Muscle layer of duodenum (tissue), 2 donors: ENCODE results near the gene PHACTR1.

ENCODE experiments used
- H3K27ac ChIP-seq: one replicate; pipeline ENCODE4 v1.7.0; 2013; ENCODE audit warnings: mild to moderate bottlenecking, low read length
- H3K27me3 ChIP-seq: one replicate; pipeline ENCODE4 v1.7.0; 2013; ENCODE audit warnings: low read depth, mild to moderate bottlenecking, control low read depth, low read length
- H3K36me3 ChIP-seq, 2 donors: one replicate each; pipeline ENCODE4 v1.7.0; 2013; ENCODE audit warnings: low read length in 2 of 2, control low read depth in 1 of 2, mild to moderate bottlenecking in 1 of 2; ENCODE audit not compliant: insufficient read depth in 2 of 2, control insufficient read depth in 1 of 2
- H3K4me1 ChIP-seq, 2 donors: one replicate each; pipeline ENCODE4 v1.7.0; 2013; ENCODE audit warnings: low read length in 2 of 2, mild to moderate bottlenecking in 2 of 2, control low read depth in 1 of 2, moderate library complexity in 1 of 2; ENCODE audit not compliant: insufficient read depth in 2 of 2, control insufficient read depth in 1 of 2
- H3K4me3 ChIP-seq, 2 donors: one replicate each; pipeline ENCODE4 v1.7.0; 2013; ENCODE audit warnings: low read length in 2 of 2, low read depth in 1 of 2, mild to moderate bottlenecking in 1 of 2
- H3K9me3 ChIP-seq, 2 donors: one replicate each; pipeline ENCODE4 v1.7.0; 2013; ENCODE audit warnings: low read length in 2 of 2, control low read depth in 1 of 2, mild to moderate bottlenecking in 1 of 2; ENCODE audit not compliant: control insufficient read depth in 1 of 2
- donor health status: healthy.

Gene PHACTR1

DNA sequence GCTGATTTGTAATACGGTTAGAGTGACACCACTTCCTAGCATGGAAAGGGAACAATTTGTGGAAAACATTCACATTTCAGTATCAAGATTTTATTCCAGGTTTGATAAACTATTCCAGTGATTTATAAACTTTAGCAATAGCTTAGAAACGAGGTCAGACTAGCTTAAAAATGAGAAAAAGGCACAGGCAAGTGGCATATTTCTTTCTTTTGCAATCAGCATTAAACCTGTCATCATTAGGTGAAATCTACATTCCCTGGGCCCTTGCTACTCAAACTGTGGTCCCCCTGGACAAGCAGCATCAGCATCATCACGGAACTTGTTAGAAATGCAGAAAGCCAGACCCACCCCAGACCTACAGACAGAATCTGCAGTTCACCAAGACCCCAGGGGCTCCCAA lies 581.9 kb downstream of the PHACTR1 start:
- H3K27ac ChIP-seq = no peak overlapping the region
- no peak overlapping the region for H3K4me3 ChIP-seq
- no peaks in the 10 kb centered on the region for H3K27me3 ChIP-seq
- peaks cover 24 to 31% of the 10 kb centered on the region in 2 donors for H3K36me3 ChIP-seq
- H3K9me3 ChIP-seq = no peaks in the 10 kb centered on the region
- H3K4me1 ChIP-seq = peaks cover 6 to 15% of the 10 kb centered on the region in 2 donors

DNA sequence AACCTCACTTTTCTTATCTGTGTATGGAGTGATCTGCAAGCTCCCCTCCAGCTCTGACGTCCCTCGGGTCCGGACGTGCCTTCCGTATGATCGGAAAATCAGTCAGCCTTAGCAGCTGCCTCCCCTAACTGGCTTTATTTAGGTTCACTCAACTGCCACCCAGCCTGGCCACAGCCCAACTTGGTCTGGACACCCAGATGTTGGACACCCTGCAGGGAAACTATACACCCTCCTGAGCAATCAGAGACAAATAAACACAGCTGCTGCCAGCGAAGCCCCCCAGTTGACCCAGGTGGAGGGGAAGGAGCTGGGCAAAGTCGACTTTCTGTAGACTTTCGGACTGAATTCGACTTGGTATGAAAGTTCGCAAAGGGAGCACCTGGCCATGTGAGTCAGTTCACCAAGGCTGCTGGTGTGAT lies 582.8 kb downstream of the PHACTR1 start:
- H3K36me3 ChIP-seq = peaks cover 16 to 25% of the 10 kb centered on the region in 2 donors
- H3K4me1 ChIP-seq = peaks cover 6 to 23% of the 10 kb centered on the region in 2 donors
- H3K4me3 ChIP-seq = no peak overlapping the region
- H3K27ac ChIP-seq = no peak overlapping the region
- no peaks in the 10 kb centered on the region for H3K9me3 ChIP-seq
- H3K27me3 ChIP-seq = no peaks in the 10 kb centered on the region

DNA sequence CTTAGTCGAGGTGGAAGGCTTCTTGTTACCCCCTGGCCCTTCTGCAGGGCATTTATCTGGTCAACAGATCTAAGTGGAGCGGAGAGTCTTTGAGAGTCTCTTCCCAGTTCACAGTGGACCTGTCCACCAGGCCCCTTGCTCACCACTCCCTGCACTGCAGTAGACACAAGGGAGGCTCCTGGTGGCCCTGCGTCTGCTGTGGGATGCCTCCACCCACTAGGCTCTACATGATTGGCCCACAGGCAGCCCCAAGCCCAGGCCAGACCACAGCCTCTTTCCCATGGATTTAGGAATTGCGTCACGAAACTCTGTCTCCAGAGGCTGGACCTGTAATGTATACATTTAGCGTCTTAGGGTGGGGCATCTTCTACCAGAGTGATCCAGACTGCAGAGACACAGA lies 583.4 kb downstream of the PHACTR1 start:
- peaks cover 6 to 25% of the 10 kb centered on the region in 2 donors for H3K4me1 ChIP-seq
- peaks cover 12 to 22% of the 10 kb centered on the region in 2 donors for H3K36me3 ChIP-seq
- H3K27me3 ChIP-seq = no peaks in the 10 kb centered on the region
- no peaks in the 10 kb centered on the region for H3K9me3 ChIP-seq
- H3K27ac ChIP-seq = no peak overlapping the region
- no peak overlapping the region for H3K4me3 ChIP-seq

DNA sequence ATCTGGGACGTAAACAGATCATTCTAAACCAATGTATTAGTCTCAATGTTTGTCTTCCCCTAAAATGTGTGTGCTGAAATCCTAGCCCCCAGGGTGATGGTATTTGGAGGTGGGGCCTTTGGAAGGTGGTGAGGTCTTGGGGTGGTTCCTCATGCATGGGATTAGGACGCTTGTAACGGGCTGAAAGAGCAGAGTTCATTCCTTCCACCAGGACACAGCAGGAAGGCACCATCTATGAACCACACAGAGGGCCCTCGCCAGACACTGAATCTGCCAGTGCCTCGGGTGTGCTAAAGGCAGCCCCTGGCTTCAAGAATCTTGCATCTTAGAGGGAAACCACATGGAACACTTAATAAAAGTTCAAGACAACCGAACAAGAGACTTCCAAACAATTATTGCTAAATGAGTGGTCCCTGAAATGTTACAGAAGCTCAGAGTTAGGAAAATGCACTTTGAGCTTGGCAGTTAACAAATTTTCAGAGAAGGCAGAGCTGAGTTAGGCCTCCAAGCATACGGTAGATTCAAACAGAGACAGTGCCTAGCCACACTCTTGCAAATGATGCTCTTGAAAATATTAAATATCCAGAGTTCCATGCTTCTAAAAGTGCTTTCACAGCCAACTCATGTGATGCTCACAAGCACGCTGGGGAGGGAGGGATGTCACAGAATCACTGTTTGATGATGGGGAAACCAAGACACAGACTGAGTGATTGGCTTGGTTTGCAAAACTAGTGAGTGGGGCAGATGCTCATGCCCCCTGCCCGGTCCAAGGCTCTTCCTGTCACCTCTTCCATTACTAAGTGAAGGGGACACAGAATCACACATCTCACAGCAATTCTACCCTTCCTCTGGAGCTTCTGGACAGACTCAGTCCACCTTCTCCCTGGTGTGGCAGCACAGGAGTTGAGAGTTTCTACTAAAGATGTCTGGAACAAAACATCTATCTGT lies 584.4 kb downstream of the PHACTR1 start:
- Histone ChIP-seq H3K4me3 (no peak overlapping the region), H3K36me3 (peaks cover 13 to 28% of the 10 kb centered on the region in 2 donors), H3K27ac (no peak overlapping the region), H3K9me3 (no peaks in the 10 kb centered on the region), H3K4me1 (peaks cover 6 to 25% of the 10 kb centered on the region in 2 donors), H3K27me3 (no peaks in the 10 kb centered on the region)

DNA sequence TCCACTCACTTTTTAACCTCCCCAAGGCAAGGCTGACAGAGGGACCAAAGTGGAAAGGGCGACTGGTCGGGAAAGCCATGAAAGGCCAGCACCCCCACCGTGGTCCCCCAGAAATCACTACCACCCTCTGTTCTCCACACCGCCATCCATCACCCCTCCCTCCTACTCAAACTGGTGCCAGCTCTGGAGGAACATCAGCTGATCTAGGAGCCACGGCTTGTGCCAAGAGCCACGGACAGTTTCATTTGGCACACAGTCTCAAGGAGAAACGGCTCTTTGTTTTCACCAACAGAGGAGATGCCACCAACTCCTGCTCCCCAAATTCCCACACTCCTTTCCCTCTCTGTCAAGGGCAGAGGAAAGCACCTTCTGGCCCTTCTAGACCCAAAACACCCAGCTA lies 585.7 kb downstream of the PHACTR1 start:
- Histone ChIP-seq H3K9me3 (no peaks in the 10 kb centered on the region), H3K27ac (peak overlapping the region; percentile 49), H3K4me1 (peaks cover 6 to 25% of the 10 kb centered on the region in 2 donors), H3K4me3 (peak overlapping the region in 1 of 2 donors; percentile 29), H3K27me3 (no peaks in the 10 kb centered on the region), H3K36me3 (peaks cover 19 to 28% of the 10 kb centered on the region in 2 donors)

DNA sequence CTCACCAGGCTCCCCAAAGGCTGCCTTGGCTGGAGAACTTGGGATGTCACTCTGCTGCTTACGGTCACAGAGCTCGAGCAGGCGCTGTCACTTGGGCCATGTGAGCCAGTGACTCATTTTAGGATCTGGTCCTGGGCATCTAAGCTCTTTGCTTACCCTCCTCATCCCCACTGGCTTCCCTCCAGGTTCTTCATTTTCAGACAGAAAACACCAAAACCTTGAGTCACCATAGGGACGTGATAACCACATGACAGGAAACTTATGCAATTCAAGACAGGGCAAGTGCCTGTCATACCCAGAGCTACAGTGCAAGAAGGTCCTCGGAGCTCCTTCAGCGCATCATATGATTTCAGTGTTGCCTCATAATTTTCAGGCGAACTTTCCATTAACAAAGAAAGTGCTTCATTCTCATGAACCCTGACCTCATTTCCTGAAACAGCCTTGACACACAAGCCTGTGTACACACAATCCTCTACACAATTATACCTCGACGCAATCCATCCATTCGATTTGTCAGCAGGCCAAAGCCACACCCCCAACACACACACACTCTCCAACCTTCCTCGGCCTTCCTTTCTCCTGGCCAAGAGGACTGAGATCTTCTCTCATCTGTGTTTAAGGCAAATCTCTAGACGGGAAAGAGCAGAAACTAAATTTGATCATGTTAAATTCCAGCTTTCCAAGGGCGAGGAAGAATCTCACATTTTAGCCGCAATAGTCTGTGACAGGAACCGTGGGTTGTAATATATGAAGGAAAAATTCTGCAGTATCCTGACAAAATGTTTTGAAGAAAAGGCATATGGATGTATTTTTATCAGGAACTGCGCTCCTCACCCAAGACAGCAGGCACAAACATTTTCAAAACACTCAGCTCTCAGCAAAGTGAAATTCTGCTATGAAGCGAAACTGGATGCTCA lies 586.4 kb downstream of the PHACTR1 start:
- H3K4me3 ChIP-seq = peak overlapping the region; percentile 27 to 52
- H3K4me1 ChIP-seq = peaks cover 6 to 25% of the 10 kb centered on the region in 2 donors
- H3K27me3 ChIP-seq = no peaks in the 10 kb centered on the region

DNA sequence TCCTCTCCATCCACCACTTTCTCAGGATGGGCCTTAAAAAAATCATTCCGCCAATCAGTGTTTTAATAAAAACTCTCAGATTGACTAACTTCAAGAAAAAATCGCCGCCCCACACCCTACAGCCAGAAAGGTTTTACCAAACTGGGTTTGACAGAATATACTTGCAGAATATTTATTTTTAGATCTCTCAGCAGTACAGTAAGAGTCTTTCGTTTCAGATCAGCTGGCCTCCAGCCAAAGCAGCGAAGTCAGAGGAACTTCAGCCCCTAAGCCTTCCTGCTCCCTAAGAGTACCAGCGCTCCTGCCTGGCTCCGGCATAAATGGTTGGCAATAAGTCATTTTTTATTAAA lies 587.1 kb downstream of the PHACTR1 start:
- peaks cover 23 to 28% of the 10 kb centered on the region in 2 donors for H3K36me3 ChIP-seq
- H3K27me3 ChIP-seq = no peaks in the 10 kb centered on the region
- peak overlapping the region in 1 of 2 donors; percentile 52 for H3K4me3 ChIP-seq
- no peaks in the 10 kb centered on the region for H3K9me3 ChIP-seq
- H3K27ac ChIP-seq = peak overlapping the region; percentile 72
- peaks cover 6 to 25% of the 10 kb centered on the region in 2 donors for H3K4me1 ChIP-seq

More for the DNA sequence above, 586.4 kb downstream of the PHACTR1 start:
- H3K27ac ChIP-seq = peak overlapping the region; percentile 72
- H3K36me3 ChIP-seq = peaks cover 22 to 24% of the 10 kb centered on the region in 2 donors
- H3K9me3 ChIP-seq = no peaks in the 10 kb centered on the region

DNA sequence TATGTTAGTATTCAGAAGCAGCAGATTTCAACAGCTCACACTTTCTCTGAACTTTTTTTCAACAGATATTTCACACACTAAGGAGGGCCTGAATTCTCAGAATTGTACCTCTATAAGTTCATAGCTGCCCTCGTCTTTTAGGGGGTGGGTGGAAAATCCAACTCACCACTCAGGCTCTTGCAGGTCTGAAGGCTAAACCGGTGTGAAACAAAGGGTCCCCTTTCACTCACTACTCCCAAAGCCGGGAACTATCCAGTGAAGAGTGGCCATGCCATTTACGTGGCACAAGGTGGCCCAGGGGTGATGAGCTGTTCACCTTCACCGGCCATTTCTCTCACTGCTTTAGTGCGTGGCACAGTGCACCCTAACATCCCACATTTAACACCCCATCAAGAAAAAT lies 587.5 kb downstream of the PHACTR1 start:
- no peaks in the 10 kb centered on the region for H3K9me3 ChIP-seq
- no peaks in the 10 kb centered on the region for H3K27me3 ChIP-seq
- no peak overlapping the region for H3K4me3 ChIP-seq
- H3K27ac ChIP-seq = peak overlapping the region; percentile 72
- peaks cover 6 to 25% of the 10 kb centered on the region in 2 donors for H3K4me1 ChIP-seq
- H3K36me3 ChIP-seq = peaks cover 23 to 31% of the 10 kb centered on the region in 2 donors

DNA sequence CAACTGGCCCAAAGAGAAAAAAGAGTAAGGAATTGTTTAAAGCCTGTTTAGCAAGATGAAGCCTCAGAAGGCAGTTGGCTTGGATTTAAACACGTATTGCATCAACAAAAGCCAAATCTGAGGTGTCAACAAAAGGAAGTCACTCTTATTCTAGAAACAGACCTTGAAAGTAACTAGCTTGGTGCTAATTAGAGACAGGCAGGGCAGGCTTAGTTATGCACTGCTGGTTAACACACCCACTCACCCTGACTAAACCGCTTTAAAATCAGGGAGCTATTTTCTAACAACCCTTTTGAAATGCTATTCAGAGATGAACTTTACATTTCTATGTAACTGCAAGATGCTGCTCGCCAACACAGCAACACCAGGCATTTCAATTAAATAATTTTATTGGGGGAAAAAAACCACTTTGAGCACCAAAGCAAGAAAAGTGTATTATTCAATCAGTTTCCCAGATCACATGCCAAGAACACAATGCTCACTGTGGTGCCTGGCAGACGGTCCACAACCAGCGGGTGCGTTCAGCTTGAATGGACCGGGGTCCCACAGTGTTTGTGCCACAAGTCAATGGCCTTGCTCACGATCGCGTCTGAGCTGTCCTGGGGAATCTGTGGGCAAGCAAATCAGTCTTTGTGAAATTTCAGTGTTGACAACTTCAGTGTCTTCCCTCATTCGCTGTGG lies 588.2 kb downstream of the PHACTR1 start:
- Histone ChIP-seq H3K4me1 (peaks cover 6 to 25% of the 10 kb centered on the region in 2 donors), H3K4me3 (no peak overlapping the region), H3K9me3 (no peaks in the 10 kb centered on the region), H3K36me3 (peaks cover 23 to 31% of the 10 kb centered on the region in 2 donors), H3K27me3 (no peaks in the 10 kb centered on the region), H3K27ac (peak overlapping the region; percentile 72)

DNA sequence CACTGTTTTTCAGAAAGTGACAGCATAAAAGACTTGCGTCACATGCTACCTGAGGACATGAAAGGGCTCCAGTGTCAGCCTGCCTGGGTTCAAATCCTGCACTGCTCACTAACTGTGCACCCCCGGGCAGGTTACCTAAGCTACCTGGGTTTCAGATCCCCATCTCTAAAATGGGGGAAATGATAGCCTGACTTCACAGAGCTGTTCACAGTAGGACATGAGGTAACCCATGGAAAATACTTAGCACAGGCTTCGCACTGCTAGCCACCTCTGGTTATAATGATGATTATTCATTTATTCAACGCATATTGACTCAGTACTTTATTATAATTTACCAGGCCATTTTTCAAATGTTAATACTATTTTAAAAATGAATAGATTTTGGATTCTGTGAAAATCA lies 588.7 kb downstream of the PHACTR1 start:
- Histone ChIP-seq H3K4me1 (peaks cover 6 to 25% of the 10 kb centered on the region in 2 donors), H3K4me3 (no peak overlapping the region), H3K27ac (no peak overlapping the region), H3K9me3 (no peaks in the 10 kb centered on the region), H3K27me3 (no peaks in the 10 kb centered on the region), H3K36me3 (peaks cover 23 to 31% of the 10 kb centered on the region in 2 donors)
